Stimulated activated memory B cell treated with anti-CD40 and anti-IgM and Interleukin-4, amounts not matched to agents 10 μg/mL and 1 μg/mL and 100 μg/mL, for 72 hours (primary cell): ENCODE data around the gene AFP.

ENCODE experiments used
- ATAC-seq: fragments of 150-1000 bp; cut with Tn5 transposase; 2 replicates; pipeline ENCODE4 v1.10.0; 2021
- H3K27ac Mint-ChIP-seq: one replicate; pipeline ENCODE4 v1.8.0; 2022; ENCODE audit warnings: mild to moderate bottlenecking, mixed read lengths
- H3K27me3 Mint-ChIP-seq: one replicate; pipeline ENCODE4 v1.8.0; 2022; ENCODE audit warnings: mixed read lengths
- H3K36me3 Mint-ChIP-seq: one replicate; pipeline ENCODE4 v1.8.0; 2022; ENCODE audit warnings: mixed read lengths
- H3K4me1 Mint-ChIP-seq: one replicate; pipeline ENCODE4 v1.8.0; 2022; ENCODE audit warnings: mixed read lengths
- H3K4me3 Mint-ChIP-seq: one replicate; pipeline ENCODE4 v1.8.0; 2022; ENCODE audit warnings: mild to moderate bottlenecking, moderate library complexity, mixed read lengths
- H3K9me3 Mint-ChIP-seq: one replicate; pipeline ENCODE4 v1.8.0; 2022; ENCODE audit warnings: mixed read lengths

Gene AFP

GRCh38 chr4:73409012-73409862 is 26.8 kb upstream of the AFP start:
- no peaks in the 10 kb centered on the region for H3K36me3 Mint-ChIP-seq
- H3K27ac Mint-ChIP-seq = no peak overlapping the region
- no peak overlapping the region for H3K4me3 Mint-ChIP-seq
- no peaks in the 10 kb centered on the region for H3K4me1 Mint-ChIP-seq
- H3K27me3 Mint-ChIP-seq = no peaks in the 10 kb centered on the region
- ATAC-seq = no peak
- H3K9me3 Mint-ChIP-seq = no peaks in the 10 kb centered on the region

DNA sequence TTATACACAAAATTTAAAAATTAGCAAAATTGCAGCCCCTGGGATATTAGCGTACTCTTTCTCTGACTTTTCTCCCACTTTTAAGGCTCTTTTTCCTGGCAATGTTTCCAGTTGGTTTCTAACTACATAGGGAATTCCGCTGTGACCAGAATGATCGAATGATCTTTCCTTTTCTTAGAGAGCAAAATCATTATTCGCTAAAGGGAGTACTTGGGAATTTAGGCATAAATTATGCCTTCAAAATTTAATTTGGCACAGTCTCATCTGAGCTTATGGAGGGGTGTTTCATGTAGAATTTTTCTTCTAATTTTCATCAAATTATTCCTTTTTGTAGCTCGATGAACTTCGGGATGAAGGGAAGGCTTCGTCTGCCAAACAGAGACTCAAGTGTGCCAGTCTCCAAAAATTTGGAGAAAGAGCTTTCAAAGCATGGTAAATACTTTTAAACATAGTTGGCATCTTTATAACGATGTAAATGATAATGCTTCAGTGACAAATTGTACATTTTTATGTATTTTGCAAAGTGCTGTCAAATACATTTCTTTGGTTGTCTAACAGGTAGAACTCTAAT is 26.0 kb upstream of the AFP start:
- Mint-ChIP-seq H3K36me3 (no peaks in the 10 kb centered on the region), H3K4me1 (no peaks in the 10 kb centered on the region), H3K27ac (no peak overlapping the region), H3K9me3 (no peaks in the 10 kb centered on the region), H3K27me3 (no peaks in the 10 kb centered on the region), H3K4me3 (no peak overlapping the region)
- ATAC-seq = no peak

GRCh38 chr4:73410916-73411730 is 24.9 kb upstream of the AFP start:
- Mint-ChIP-seq H3K27ac (no peak overlapping the region), H3K4me3 (no peak overlapping the region), H3K4me1 (no peaks in the 10 kb centered on the region), H3K27me3 (no peaks in the 10 kb centered on the region), H3K9me3 (no peaks in the 10 kb centered on the region), H3K36me3 (no peaks in the 10 kb centered on the region)
- no peak for ATAC-seq

- H3K36me3 Mint-ChIP-seq = no peaks in the 10 kb centered on the region
- no peaks in the 10 kb centered on the region for H3K27me3 Mint-ChIP-seq
- H3K9me3 Mint-ChIP-seq = no peaks in the 10 kb centered on the region
- no peak overlapping the region for H3K27ac Mint-ChIP-seq
- H3K4me3 Mint-ChIP-seq = no peak overlapping the region
- no peaks in the 10 kb centered on the region for H3K4me1 Mint-ChIP-seq
- no peak for ATAC-seq
Measured at GRCh38 chr4:73411731-73412414, 24.1 kb upstream of the AFP start.

- H3K4me1 Mint-ChIP-seq = no peaks in the 10 kb centered on the region
- no peaks in the 10 kb centered on the region for H3K27me3 Mint-ChIP-seq
- no peaks in the 10 kb centered on the region for H3K36me3 Mint-ChIP-seq
- H3K9me3 Mint-ChIP-seq = no peaks in the 10 kb centered on the region
- H3K27ac Mint-ChIP-seq = no peak overlapping the region
- H3K4me3 Mint-ChIP-seq = no peak overlapping the region
- no peak for ATAC-seq
Measured at GRCh38 chr4:73413294-73413755, 22.7 kb upstream of the AFP start.

GRCh38 chr4:73414936-73415271 is 21.1 kb upstream of the AFP start:
- Mint-ChIP-seq H3K4me3 (no peak overlapping the region), H3K9me3 (no peaks in the 10 kb centered on the region), H3K27me3 (peaks cover 8% of the 10 kb centered on the region), H3K27ac (no peak overlapping the region), H3K36me3 (no peaks in the 10 kb centered on the region), H3K4me1 (no peaks in the 10 kb centered on the region)
- ATAC-seq = no peak

DNA sequence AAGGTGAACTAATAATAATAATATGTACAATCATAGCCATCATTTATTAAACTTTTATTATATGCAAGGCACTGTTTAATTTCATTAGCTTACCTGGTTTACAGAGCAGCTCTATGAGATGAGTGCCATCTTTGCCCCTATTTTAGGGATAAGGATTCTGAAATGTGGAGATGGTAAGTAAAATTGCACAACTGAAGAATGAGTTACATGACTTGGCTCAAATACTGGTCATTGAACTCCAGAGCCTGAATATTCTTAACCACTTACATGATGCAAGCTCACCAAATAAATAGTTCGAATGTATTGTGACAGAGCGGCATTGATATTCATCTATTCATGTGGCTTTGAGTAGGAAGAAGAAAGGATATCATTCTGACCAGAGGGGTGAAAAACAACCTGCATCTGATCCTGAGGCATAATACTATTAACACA is 20.2 kb upstream of the AFP start:
- Mint-ChIP-seq H3K4me3 (no peak overlapping the region), H3K27ac (no peak overlapping the region), H3K9me3 (no peaks in the 10 kb centered on the region), H3K36me3 (no peaks in the 10 kb centered on the region), H3K4me1 (no peaks in the 10 kb centered on the region), H3K27me3 (peaks cover 8% of the 10 kb centered on the region)
- ATAC-seq = no peak

DNA sequence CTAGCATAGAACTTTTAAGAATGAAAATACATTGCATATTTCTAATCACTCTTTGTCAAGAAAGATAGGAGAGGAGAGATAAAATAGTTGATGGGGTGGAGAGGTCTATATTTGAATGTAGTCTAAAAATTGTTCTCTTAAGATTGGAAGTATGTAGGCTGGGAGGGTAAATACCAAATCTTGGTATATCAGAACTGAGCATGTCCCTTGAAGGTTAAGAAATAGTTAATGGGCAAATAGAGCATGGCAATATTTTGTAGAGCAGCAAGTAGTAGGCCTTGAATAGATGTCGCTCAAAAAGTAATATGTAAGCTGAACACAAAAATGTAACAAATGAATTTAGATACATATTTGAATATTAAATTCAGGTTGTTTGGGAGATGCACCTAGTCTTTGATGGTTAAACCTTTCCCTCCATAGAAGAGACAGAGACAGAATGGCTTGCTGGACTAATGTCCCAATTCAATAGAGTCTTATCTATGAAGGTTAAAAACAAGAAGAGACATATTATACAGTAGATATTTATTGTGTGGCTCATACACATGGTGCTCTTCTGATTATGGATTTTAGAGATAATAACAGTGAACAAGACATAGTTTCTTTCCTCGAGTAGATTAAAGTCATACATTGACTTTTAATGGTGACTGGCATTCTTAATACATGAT is 19.5 kb upstream of the AFP start:
- Mint-ChIP-seq H3K27me3 (peaks cover 8% of the 10 kb centered on the region), H3K36me3 (no peaks in the 10 kb centered on the region), H3K4me3 (no peak overlapping the region), H3K27ac (no peak overlapping the region), H3K9me3 (no peaks in the 10 kb centered on the region), H3K4me1 (no peaks in the 10 kb centered on the region)
- no peak for ATAC-seq

DNA sequence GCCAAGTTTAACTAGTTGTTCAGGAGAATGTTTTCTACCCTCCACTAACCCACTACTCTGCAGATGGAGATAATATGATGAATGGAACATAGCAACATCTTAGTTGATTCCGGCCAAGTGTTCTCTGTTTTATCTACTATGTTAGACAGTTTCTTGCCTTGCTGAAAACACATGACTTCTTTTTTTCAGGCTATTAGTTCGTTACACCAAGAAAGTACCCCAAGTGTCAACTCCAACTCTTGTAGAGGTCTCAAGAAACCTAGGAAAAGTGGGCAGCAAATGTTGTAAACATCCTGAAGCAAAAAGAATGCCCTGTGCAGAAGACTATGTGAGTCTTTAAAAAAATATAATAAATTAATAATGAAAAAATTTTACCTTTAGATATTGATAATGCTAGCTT is 18.7 kb upstream of the AFP start:
- no peak overlapping the region for H3K27ac Mint-ChIP-seq
- no peaks in the 10 kb centered on the region for H3K4me1 Mint-ChIP-seq
- ATAC-seq = no peak
- H3K9me3 Mint-ChIP-seq = no peaks in the 10 kb centered on the region
- no peaks in the 10 kb centered on the region for H3K36me3 Mint-ChIP-seq
- no peak overlapping the region for H3K4me3 Mint-ChIP-seq
- H3K27me3 Mint-ChIP-seq = peaks cover 8% of the 10 kb centered on the region

GRCh38 chr4:73417973-73418372 is 18.0 kb upstream of the AFP start:
- Mint-ChIP-seq H3K4me3 (no peak overlapping the region), H3K27ac (no peak overlapping the region), H3K9me3 (no peaks in the 10 kb centered on the region), H3K36me3 (no peaks in the 10 kb centered on the region), H3K4me1 (no peaks in the 10 kb centered on the region), H3K27me3 (peaks cover 8% of the 10 kb centered on the region)
- no peak for ATAC-seq

GRCh38 chr4:73418677-73419076 is 17.3 kb upstream of the AFP start:
- H3K9me3 Mint-ChIP-seq = no peaks in the 10 kb centered on the region
- no peak overlapping the region for H3K27ac Mint-ChIP-seq
- H3K4me1 Mint-ChIP-seq = no peaks in the 10 kb centered on the region
- peaks cover 8% of the 10 kb centered on the region for H3K27me3 Mint-ChIP-seq
- ATAC-seq = no peak
- H3K4me3 Mint-ChIP-seq = no peak overlapping the region
- no peaks in the 10 kb centered on the region for H3K36me3 Mint-ChIP-seq

DNA sequence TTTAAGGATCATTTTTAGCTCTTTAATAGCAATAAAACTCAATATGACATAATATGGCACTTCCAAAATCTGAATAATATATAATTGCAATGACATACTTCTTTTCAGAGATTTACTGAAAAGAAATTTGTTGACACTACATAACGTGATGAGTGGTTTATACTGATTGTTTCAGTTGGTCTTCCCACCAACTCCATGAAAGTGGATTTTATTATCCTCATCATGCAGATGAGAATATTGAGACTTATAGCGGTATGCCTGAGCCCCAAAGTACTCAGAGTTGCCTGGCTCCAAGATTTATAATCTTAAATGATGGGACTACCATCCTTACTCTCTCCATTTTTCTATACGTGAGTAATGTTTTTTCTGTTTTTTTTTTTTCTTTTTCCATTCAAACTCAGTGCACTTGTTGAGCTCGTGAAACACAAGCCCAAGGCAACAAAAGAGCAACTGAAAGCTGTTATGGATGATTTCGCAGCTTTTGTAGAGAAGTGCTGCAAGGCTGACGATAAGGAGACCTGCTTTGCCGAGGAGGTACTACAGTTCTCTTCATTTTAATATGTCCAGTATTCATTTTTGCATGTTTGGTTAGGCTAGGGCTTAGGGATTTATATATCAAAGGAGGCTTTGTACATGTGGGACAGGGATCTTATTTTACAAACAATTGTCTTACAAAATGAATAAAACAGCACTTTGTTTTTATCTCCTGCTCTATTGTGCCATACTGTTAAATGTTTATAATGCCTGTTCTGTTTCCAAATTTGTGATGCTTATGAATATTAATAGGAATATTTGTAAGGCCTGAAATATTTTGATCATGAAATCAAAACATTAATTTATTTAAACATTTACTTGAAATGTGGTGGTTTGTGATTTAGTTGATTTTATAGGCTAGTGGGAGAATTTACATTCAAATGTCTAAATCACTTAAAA is 16.6 kb upstream of the AFP start:
- Mint-ChIP-seq H3K4me3 (no peak overlapping the region), H3K27me3 (peaks cover 8% of the 10 kb centered on the region), H3K36me3 (no peaks in the 10 kb centered on the region), H3K9me3 (no peaks in the 10 kb centered on the region), H3K27ac (no peak overlapping the region), H3K4me1 (no peaks in the 10 kb centered on the region)
- ATAC-seq = no peak

DNA sequence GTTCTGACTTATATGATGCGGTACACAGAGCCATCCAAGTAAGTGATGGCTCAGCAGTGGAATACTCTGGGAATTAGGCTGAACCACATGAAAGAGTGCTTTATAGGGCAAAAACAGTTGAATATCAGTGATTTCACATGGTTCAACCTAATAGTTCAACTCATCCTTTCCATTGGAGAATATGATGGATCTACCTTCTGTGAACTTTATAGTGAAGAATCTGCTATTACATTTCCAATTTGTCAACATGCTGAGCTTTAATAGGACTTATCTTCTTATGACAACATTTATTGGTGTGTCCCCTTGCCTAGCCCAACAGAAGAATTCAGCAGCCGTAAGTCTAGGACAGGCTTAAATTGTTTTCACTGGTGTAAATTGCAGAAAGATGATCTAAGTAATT is 15.4 kb upstream of the AFP start:
- Mint-ChIP-seq H3K36me3 (no peaks in the 10 kb centered on the region), H3K27ac (no peak overlapping the region), H3K9me3 (no peaks in the 10 kb centered on the region), H3K4me1 (no peaks in the 10 kb centered on the region), H3K4me3 (no peak overlapping the region), H3K27me3 (peaks cover 8% of the 10 kb centered on the region)
- ATAC-seq = no peak
